GM15510 (cell line): ENCODE data around the gene PSMC5.

Experiments used
- POLR2A ChIP-seq: IDR thresholded peaks from 3 replicates; pipeline ENCODE4 v1.6.1; 2011; ENCODE audit warnings: borderline replicate concordance; ENCODE audit not compliant: insufficient read length; ENCODE audit errors: extremely low read depth

PSMC5 gene

DNA sequence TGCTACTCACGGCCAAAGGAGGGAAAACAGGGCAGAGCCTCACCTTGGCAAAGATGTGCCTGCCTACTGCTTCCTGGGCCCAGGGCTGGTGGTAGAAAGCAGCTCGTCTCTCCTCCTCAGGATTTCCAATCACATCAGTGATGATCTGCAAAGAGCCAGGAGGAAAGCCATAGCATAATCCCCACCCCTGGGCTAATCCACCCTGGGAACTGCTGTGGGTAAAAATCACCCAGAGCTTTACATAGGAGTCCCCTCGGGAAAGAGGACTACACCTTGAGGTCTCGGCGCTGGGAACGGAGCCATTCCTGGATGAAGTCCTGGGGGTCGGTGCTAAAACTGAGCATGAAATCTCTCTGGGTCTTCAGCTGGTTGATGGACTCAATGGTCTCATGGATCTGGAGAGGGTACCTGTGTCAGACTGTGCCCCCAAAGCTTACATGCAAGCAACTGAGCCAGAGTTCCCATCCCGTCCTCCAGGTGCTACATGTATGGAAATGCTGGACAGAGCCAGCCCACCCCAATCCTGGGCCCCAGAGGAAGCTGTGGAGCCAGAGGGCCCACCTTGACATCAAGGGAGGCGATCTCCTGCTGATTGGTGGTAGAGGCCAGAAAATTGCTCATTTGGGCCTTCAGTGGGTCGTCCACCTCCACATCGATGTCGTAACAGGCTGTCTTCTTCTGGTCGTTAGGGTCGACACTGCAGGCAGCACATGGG is 6.0 kb downstream of the PSMC5 start:
- TF ChIP-seq POLR2A, result no peak

DNA sequence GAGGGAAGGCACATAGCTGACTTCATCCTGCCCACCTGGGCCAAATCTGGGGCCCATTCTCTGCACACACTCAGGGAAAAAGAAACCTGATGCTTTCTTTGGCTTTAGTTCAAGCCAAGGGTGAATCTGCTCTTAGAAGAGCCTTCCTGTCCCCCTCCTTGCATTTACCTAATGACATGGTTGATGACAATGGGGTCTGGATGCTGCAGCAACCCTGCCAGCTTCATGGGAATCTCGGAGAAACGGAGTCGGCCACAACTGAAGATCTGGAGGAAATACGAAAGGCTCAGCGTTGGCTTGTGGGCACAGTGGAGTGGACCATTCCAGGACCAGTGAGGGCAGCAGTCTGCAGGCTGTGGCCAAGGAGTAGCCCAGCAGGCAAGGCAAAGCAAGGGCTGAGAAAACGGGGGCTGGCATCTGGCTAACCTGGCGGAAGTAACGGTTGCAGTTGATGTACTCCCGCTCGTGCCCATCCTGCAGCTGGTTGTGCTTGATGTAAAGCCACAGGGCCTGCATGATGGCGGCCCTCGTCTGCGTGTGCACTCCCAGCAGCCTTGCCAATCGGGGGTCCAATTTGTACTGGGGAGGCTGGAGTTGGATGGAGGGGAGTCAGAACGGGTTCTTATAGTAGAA is 6.6 kb downstream of the PSMC5 start:
- no peak for TF ChIP-seq POLR2A

DNA sequence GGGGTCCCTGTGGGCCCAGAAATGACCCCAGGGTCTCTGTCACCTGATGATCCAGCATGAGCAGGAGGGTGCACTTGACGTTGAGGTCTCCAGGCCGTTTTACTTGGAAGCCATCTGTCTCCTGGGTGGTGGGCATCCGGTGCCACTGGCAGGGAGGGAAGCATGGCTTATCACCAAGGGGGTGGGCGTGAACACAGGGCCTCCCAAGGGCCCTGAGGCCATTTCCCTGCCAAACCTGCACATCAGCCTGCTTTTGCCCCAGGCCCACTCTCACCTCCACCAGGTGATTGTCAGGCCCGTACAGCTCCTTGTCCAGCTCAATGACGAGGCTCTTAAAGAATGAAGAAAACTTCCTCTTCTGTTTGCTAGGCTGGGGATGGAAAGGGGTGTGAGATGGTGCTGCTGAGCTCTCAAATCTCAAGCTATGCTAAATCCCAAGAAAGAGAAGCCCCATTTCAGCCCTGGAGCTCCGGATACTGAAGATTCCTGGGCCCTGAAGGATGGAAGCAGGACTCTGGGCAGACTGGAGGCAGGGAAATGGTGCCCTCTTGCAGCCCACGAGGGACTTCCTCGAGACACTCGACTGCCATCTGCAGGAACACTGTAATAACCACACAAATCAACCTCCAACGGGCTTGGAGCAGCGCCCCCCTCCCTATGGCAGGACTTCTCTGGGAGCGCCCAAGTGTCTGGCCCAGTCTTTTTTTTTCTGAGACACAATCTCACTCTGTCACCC is 7.4 kb downstream of the PSMC5 start:
- no peak for TF ChIP-seq POLR2A

- no peak for TF ChIP-seq POLR2A
Observed at GRCh38 chr17:63835167-63835720, 8.0 kb downstream of the PSMC5 start.

GRCh38 chr17:63836811-63837210 is 9.6 kb downstream of the PSMC5 start:
- TF ChIP-seq POLR2A, result no peak

DNA sequence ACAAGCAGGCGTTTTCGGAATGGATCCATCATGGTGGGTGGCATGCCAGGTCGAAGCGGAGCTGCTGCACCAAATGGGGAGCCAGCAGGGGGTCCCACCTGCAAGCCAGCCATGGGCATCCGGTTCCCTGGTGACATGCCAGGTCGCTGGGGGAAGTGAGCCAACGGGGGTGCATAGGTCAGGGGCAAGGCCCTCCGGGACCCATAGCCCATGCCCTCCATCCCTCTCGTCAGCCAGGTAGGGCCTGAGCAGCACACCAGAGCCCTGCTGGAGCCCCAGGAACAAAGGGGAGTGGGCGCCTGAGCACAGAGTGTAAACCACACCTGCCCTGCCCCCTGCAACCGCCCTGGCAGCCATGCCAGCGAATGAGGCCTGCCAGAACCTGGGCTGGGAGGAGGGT is 10.2 kb downstream of the PSMC5 start:
- no peak for TF ChIP-seq POLR2A

- TF ChIP-seq POLR2A, result no peak
Observed at GRCh38 chr17:63837962-63838600, 10.8 kb downstream of the PSMC5 start.

GRCh38 chr17:63838631-63839171 is 11.5 kb downstream of the PSMC5 start:
- no peak for TF ChIP-seq POLR2A

DNA sequence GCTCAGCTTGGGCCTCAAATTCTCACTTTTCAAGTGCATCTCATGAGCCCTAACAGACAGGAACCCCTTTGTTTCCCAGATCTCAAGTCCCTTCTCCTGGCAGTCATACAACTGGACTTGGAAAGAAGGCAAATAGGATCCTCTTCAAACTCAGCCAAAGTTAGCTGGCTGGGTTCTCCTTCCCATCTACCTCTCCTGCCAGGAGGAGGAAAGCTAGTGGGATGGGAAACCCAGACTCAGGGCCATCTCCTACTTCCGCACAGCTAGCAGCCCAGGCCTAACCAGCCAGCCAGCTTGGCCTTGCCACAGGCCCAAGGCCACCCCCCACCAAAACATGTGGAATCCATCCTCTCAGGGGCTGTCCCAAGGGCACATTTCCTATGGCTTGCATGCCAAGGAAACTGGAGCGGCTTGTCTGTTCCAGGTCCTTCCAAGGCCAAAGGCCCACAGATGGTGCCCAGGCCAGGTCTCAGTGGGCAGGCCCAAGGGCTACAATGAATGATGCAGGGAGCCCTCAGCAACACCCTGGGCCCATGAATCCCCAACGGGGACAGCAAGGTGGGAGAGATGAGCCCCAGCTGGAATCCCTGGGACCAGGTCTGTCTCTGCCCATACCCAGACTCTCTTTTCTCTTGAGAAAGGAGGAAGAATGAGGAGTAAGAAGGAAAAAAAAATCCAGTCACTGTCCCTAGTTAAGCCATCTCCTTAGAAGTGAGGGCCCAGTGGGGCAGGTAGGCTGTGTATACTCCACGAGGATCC is 13.5 kb downstream of the PSMC5 start:
- TF ChIP-seq POLR2A, result no peak

DNA sequence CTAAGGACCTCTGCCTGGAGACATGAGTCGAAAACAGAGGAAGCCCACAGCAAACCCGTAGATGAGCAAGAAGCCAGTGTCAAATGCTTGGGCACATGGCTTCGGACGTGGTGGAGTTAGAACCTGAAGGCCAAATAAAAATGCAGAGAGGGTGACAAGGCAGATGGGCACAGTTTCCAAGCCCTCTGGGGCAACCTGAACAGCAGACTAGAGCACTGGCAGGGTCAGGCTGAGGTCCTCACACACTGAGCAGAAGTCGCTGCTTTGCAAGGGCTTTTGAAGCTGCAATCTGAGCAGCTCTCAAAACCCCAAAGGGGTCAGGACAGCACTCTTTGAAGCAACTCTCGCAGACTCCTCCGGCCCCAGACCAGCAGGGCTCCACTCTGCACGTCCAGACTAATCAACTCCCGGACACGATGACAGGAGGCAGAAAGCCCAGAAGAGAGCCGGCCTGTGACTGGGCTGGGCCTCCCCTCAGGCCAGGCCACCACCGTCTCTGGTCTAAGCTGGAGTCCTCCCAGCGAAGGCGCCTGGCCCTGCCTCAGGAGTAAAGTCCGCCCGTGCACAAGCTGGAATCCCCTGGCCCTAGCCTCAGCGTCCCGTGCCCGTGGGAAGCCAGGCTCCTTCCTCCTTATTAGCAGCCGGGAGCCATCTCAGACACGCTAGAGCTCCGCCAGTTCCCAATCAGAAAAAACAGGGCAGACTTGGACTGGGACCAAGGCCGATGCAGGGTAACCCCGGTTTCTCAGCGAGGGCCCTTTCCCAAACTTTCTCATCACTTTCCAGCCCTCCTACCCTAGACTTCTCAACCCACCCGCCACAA is 14.3 kb downstream of the PSMC5 start:
- no peak for TF ChIP-seq POLR2A

DNA sequence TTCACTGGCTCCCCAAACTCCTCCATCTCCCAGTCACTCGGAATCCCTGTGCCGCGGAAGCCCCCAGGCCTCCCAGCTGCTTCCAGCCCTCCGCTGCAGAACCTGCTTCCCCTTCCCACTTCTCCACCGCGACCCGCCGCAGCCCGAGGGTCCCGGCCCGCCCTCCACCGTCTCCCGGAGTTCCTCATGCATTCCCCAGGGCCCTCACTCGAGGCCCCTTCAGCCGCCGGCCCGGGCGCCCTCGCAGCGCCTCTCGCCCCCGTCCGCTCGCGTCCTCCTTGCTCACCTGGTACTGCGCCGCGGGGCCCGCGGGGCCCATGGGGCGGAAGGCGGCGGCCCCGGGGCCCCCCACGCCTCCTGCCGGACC is 14.9 kb downstream of the PSMC5 start:
- no peak for TF ChIP-seq POLR2A

DNA sequence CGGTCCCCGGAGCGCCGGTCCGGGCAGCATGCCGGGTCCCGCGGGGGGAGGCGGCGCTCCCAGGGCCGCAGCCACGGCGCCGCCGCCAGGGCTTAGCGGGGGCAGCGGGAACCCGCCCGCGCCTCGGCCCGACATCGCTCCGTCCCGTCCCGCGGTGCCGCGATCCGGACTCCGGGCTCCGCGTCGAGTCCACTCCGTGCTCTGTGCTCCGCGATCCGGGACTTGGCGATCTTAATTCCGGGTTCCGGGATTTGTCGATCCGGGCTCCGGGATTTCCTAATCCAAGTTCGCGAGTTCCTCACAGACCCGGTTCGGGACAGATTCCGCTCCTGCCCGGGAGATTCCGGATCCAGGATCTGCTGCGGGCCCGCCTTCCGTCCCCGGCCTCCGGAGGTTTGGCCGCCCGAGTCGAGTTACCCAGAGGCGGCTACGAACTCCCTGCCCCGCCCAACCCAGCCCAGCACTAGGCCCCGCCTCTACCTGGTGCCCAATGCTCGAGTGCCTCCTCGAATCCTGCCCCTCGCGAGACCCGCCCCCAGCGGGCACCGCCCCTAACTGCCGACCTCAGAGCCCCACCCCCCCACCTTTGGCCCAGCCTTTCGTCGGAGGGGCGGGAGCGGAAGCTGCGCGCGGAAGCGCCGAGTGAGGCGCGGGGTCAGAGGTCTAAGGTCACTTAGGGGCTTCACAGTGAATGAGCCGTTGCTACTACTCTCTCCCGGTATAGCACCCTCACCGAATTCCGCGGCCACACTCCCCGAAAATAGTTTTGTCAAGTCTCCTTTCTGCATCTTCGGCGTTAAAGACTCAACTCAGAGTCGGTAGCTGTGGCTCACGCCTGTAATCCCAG is 15.5 kb downstream of the PSMC5 start, which contains the start of gene SMARCD2:
TSS of gene SMARCD2 (minus strand) at position 146 of the 847 bp plus-strand sequence. CDS start at position 135, 11 bp downstream.
- TF ChIP-seq POLR2A, result peak; percentile 83

DNA sequence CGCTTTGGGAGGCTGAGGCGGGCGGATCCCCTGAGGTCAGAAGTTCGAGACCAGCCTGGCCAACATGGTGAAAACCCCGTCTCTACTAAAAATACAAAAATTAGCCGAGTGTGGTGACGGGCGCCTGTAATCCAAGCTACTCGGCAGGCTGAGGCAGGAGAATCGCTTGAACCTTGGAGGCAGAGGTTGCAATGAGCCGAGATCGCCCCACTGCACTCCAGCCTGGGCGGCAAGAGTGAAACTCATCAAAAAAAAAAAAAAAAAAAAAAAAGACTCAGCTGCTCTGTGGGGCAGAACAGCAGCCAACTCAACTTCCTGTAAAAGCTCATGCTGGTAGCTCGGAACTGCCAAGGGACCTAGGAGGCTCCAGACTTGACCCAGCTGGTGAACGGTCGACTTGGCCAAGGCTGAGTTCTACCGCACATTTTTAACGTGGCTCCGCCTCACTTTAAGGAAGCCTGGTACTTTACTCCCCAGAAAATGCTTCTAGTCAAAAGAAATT is 16.2 kb downstream of the PSMC5 start:
- TF ChIP-seq POLR2A, result peak; percentile 40
